HG03095 (cell line): Measurements from ENCODE around the gene IGFN1.

Experiments used
- ATAC-seq: cut with Tn5 transposase; IDR thresholded peaks from one replicate; pipeline ENCODE4 v1.9.1; 2021; ENCODE audit warnings: moderate library complexity; ENCODE audit not compliant: unreplicated experiment

The IGFN1 gene

GRCh38 chr1:201184307-201185122 is 6.1 kb upstream of the IGFN1 start:
- ATAC-seq = no peak

- ATAC-seq = no peak
Observed at GRCh38 chr1:201185123-201185453, 5.5 kb upstream of the IGFN1 start.

- ATAC-seq = no peak
Observed at GRCh38 chr1:201185527-201186128, 5.0 kb upstream of the IGFN1 start.

- ATAC-seq = no peak
Observed at GRCh38 chr1:201186192-201186591, 4.4 kb upstream of the IGFN1 start.

- no peak for ATAC-seq
Observed at GRCh38 chr1:201189085-201189484, 1.5 kb upstream of the IGFN1 start.

- no peak for ATAC-seq
Observed at GRCh38 chr1:201190005-201190404, 619 bp upstream of the IGFN1 start.

- ATAC-seq = no peak
Observed at GRCh38 chr1:201191653-201192260, 1.1 kb downstream of the IGFN1 start.

- no peak for ATAC-seq
Observed at GRCh38 chr1:201192261-201192788, 1.7 kb downstream of the IGFN1 start.

- ATAC-seq = no peak
Observed at GRCh38 chr1:201194046-201194445, 3.4 kb downstream of the IGFN1 start.

GRCh38 chr1:201198598-201198997 is 8.0 kb downstream of the IGFN1 start:
- ATAC-seq = no peak

- ATAC-seq = no peak
Observed at GRCh38 chr1:201205036-201205435, 14.4 kb downstream of the IGFN1 start.

- no peak for ATAC-seq
Observed at GRCh38 chr1:201206176-201206575, 15.6 kb downstream of the IGFN1 start.

GRCh38 chr1:201207046-201207445 is 16.4 kb downstream of the IGFN1 start:
- no peak for ATAC-seq

- no peak for ATAC-seq
Observed at GRCh38 chr1:201208236-201208635, 17.6 kb downstream of the IGFN1 start.

GRCh38 chr1:201212056-201212455 is 21.4 kb downstream of the IGFN1 start:
- no peak for ATAC-seq

GRCh38 chr1:201212461-201213055 is 21.9 kb downstream of the IGFN1 start:
- ATAC-seq = no peak

GRCh38 chr1:201213106-201213770 is 22.6 kb downstream of the IGFN1 start:
- no peak for ATAC-seq

- no peak for ATAC-seq
Observed at GRCh38 chr1:201213926-201214325, 23.3 kb downstream of the IGFN1 start.

GRCh38 chr1:201214461-201214860 is 23.8 kb downstream of the IGFN1 start:
- ATAC-seq = no peak

GRCh38 chr1:201214886-201215285 is 24.3 kb downstream of the IGFN1 start:
- ATAC-seq = no peak
